Hypothalamus (tissue), 51 donors: ENCODE results near the gene GABRR1.

Experiments
- DNase-seq, 51 donors: peaks; one replicate each; lab custom pipeline; 2025; lab: John Stamatoyannopoulos, UW

Gene GABRR1

GRCh38 chr6:89221129-89221528 is 4.0 kb upstream of the GABRR1 start:
- DNase-seq: no peak

- no peak for DNase-seq
Observed at GRCh38 chr6:89216411-89216810, 747 bp downstream of the GABRR1 start.

- DNase-seq: no peak
Observed at GRCh38 chr6:89215391-89215790, 1.8 kb downstream of the GABRR1 start.

- DNase-seq: no peak
Observed at GRCh38 chr6:89214197-89214596, 3.0 kb downstream of the GABRR1 start.

- no peak for DNase-seq
Observed at GRCh38 chr6:89212472-89212871, 4.7 kb downstream of the GABRR1 start.

GRCh38 chr6:89209457-89209856 is 7.7 kb downstream of the GABRR1 start:
- DNase-seq: no peak

- DNase-seq: no peak
Observed at GRCh38 chr6:89208551-89208950, 8.6 kb downstream of the GABRR1 start.

GRCh38 chr6:89205819-89206218 is 11.3 kb downstream of the GABRR1 start:
- no peak for DNase-seq

GRCh38 chr6:89204096-89204495 is 13.1 kb downstream of the GABRR1 start:
- DNase-seq: no peak

GRCh38 chr6:89200706-89201215 is 16.4 kb downstream of the GABRR1 start:
- DNase-seq: no peak

- DNase-seq: no peak
Observed at GRCh38 chr6:89199579-89199978, 17.6 kb downstream of the GABRR1 start.

GRCh38 chr6:89198235-89198634 is 18.9 kb downstream of the GABRR1 start:
- no peak for DNase-seq

- no peak for DNase-seq
Observed at GRCh38 chr6:89197141-89197540, 20.0 kb downstream of the GABRR1 start.

- DNase-seq: no peak
Observed at GRCh38 chr6:89194559-89194958, 22.6 kb downstream of the GABRR1 start.

- DNase-seq: no peak
Observed at GRCh38 chr6:89190741-89191140, 26.4 kb downstream of the GABRR1 start.

- no peak for DNase-seq
Observed at GRCh38 chr6:89187504-89187903, 29.7 kb downstream of the GABRR1 start.

- DNase-seq: no peak
Observed at GRCh38 chr6:89186762-89187161, 30.4 kb downstream of the GABRR1 start.

GRCh38 chr6:89184344-89184743 is 32.8 kb downstream of the GABRR1 start:
- DNase-seq: no peak

- DNase-seq: no peak
Observed at GRCh38 chr6:89183294-89183693, 33.9 kb downstream of the GABRR1 start.

- DNase-seq: no peak
Observed at GRCh38 chr6:89180971-89181370, 36.2 kb downstream of the GABRR1 start.

GRCh38 chr6:89180112-89180511 is 37.0 kb downstream of the GABRR1 start:
- no peak for DNase-seq

GRCh38 chr6:89173634-89174033 is 43.5 kb downstream of the GABRR1 start:
- no peak for DNase-seq

- no peak for DNase-seq
Observed at GRCh38 chr6:89172131-89172530, 45.0 kb downstream of the GABRR1 start.

GRCh38 chr6:89162047-89162371 is 55.1 kb downstream of the GABRR1 start:
- no peak for DNase-seq
